ENCODE results near the gene SPATA31C2. TPM values are rescaled to one million over a fixed set of nuclear protein-coding genes. Genes with fewer than 3 reads are reported as not detected.
"Not testable (repeated sequence)": the region's sequence is repeated elsewhere in the genome, so short reads cannot be mapped to it uniquely, and the experiment has no call there.

Gene SPATA31C2
- total RNA-seq, 2 donors from 2014 or later: not detected

DNA sequence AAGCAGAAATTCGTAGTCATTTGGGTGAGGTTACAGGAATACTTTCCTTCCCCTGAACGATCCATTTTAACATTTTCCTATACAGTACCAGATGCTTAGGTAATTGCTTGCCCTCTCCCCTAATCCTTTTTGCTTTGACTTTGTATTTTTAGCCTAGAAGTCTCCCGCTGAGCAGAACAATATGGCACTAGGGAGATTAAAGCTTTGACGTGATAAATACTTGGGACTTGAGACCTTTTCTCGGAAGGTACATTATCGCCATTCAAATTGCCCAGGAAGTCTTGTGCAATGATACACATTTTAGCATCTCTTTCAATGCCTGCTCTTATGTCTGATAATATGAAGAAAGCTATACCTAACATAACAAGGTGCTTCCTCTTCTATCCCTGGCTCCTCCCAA lies 22.9 kb upstream of the SPATA31C2 start:
- H3K4me1 ChIP-seq: no peaks in the 10 kb centered on the region
- no peak for DNase-seq
- no peaks in the 10 kb centered on the region for H3K36me3 ChIP-seq
- H3K27ac ChIP-seq: no peak overlapping the region
- no peaks in the 10 kb centered on the region for H3K27me3 ChIP-seq
- H3K4me3 ChIP-seq: no peak overlapping the region
- TF ChIP-seq, protein P1, sequence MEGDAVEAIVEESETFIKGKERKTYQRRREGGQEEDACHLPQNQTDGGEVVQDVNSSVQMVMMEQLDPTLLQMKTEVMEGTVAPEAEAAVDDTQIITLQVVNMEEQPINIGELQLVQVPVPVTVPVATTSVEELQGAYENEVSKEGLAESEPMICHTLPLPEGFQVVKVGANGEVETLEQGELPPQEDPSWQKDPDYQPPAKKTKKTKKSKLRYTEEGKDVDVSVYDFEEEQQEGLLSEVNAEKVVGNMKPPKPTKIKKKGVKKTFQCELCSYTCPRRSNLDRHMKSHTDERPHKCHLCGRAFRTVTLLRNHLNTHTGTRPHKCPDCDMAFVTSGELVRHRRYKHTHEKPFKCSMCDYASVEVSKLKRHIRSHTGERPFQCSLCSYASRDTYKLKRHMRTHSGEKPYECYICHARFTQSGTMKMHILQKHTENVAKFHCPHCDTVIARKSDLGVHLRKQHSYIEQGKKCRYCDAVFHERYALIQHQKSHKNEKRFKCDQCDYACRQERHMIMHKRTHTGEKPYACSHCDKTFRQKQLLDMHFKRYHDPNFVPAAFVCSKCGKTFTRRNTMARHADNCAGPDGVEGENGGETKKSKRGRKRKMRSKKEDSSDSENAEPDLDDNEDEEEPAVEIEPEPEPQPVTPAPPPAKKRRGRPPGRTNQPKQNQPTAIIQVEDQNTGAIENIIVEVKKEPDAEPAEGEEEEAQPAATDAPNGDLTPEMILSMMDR (IDR thresholded peaks at IDR 0.05): no peak
- no peak overlapping the region for H3K9ac ChIP-seq (ENCODE audit: low read depth in 2 of 2, low read length in 2 of 2)
- no peaks in the 10 kb centered on the region for H3K9me3 ChIP-seq
- intact Hi-C loops (cut with DNase I): no loop called here

DNA sequence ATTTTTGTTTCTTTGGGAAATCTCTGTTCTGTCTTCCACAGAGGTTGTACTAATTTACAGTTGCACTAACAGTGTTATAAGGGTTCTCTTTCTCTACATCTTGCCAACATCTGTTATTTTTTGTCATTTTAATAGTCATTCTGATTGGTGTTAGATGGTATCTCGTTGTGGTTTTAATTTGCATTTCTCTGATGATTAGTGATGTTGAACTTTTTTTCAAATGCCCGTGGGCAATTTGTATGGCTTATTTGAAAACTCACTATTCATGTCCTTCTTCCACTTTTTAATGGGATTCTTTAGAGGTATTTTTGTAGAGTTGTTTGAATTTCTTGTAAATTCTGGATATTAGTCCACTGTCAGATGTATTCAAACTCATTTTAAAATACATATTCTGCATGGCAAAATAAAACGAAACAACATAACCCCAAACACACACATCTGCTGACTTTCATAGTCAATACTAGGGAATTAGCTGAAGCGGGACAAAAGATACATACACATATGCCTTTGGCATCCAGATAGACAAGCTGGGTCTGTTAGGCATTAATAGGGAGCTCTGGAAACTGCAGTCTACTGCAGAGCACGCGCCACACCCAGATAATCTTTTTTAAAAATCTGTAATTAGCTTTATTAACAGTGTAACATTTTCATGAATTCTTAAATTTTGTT lies 5.8 kb upstream of the SPATA31C2 start:
- H3K36me3 ChIP-seq: no peaks in the 10 kb centered on the region
- H3K9me3 ChIP-seq: no peaks in the 10 kb centered on the region
- no peaks in the 10 kb centered on the region for H3K27me3 ChIP-seq
- no peaks in the 10 kb centered on the region for H3K4me1 ChIP-seq
- H3K27ac ChIP-seq: no peak overlapping the region
- DNase-seq: no peak
- no peak overlapping the region for H3K9ac ChIP-seq (ENCODE audit: low read depth in 2 of 2, low read length in 2 of 2)
- H3K4me3 ChIP-seq: no peak overlapping the region
- TF ChIP-seq, protein P1 (IDR thresholded peaks at IDR 0.05): no peak
- intact Hi-C loops (cut with DNase I): no loop called here

DNA sequence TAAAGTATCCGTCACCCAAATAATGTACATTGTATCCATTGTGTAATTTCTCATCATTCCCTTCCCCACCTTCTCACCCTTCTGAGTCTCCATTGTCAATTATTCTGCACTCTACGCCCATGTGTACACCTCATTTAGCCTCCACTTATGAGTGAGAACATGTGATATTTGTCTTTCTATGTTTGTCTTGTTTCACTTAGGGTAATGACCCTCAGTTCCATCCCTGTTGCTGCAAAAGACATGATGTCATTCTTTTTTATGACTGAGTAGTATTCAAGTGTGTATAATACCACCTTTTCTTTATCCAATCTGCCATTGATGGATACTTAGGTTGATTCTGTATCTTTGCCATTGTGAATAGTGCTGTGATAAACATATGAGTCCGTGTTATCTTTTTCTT lies 4.9 kb upstream of the SPATA31C2 start:
- Histone ChIP-seq H3K36me3 (no peaks in the 10 kb centered on the region), H3K9me3 (no peaks in the 10 kb centered on the region), H3K9ac (ENCODE audit: low read depth in 2 of 2, low read length in 2 of 2) (no peak overlapping the region), H3K4me1 (no peaks in the 10 kb centered on the region), H3K27me3 (no peaks in the 10 kb centered on the region), H3K27ac (no peak overlapping the region), H3K4me3 (no peak overlapping the region)
- TF ChIP-seq, protein P1 (IDR thresholded peaks at IDR 0.05): no peak
- DNase-seq: no peak
- intact Hi-C loops (cut with DNase I): no loop called here

DNA sequence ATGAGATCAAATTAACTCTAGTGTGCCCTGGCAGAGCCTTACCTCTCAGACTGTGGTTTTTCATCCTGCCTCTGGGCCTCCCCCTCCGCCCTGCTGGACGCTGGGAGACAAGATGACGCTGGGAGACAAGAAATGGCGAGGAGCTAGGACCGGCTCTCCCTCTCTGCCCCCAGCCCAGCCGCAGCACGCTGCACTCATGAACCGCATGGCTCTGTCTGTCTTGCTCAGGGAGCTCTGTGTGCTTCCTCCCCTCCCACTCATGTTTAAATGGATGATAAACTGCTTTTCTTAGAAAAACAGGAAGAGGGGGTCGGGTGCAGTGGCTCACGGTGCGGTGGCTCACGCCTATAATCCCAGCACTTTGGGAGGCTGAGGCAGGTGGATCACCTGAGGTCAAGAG lies 4.7 kb downstream of the SPATA31C2 start:
- intact Hi-C loops (cut with DNase I); H3K27ac ChIP-seq; H3K4me3 ChIP-seq; H3K27me3 ChIP-seq; H3K36me3 ChIP-seq; H3K9me3 ChIP-seq; H3K9ac ChIP-seq (ENCODE audit: low read depth in 2 of 2, low read length in 2 of 2); DNase-seq; H3K4me1 ChIP-seq: not testable (repeated sequence)

DNA sequence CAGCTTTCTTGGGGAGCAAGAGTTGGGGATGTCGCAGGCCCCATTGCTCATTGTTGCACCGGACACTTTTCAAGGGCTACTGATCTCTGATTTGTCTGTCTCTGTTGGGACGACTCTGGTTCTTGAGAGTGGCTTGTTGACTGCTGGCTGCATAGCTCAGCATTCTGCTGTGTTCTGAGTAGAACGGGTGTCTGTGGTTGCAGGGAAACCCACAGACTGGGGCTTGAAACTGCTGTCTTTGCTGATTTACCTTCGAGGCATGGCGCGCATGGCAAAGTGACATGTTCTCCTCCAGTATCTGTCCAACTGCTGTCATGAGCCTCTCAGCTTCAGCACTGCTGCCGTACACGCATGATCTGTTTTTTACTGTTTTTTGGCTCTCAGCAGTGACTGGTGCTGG lies 8.7 kb downstream of the SPATA31C2 start:
- H3K36me3 ChIP-seq; H3K27ac ChIP-seq; DNase-seq; intact Hi-C loops (cut with DNase I); H3K4me3 ChIP-seq; H3K9ac ChIP-seq (ENCODE audit: low read depth in 2 of 2, low read length in 2 of 2); H3K27me3 ChIP-seq; H3K9me3 ChIP-seq; H3K4me1 ChIP-seq: not testable (repeated sequence)

DNA sequence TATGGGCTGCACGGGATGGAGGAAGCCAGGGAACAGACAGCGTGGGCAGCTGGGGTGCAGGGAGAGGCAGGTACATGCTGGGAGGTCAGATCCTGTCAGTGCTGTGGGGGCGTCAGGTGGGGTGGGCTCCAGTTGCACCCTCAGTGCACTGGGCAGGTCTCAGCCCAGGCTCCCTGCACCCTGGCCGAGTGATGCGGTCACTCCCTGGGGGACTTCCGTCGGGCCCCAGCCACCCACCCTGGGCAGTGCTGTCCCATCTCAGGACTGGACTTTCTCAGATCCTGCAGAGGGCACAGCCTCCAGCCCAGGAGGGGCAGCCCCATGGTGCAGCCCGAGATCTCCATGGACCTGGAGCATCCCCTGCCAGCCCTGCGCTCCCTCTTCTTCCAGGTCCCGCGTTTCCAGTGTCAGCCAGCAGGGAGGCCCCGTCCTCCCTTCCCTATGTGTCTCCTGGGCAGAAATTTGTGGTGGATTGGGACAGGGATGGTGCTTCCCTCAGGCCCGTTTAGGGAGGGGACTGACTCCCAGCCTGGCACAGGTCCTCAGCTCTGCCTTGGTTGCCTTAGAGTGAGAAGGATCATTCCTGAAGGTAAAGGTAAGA lies 10.5 kb downstream of the SPATA31C2 start:
- H3K27me3 ChIP-seq; H3K4me1 ChIP-seq; intact Hi-C loops (cut with DNase I); H3K9ac ChIP-seq (ENCODE audit: low read depth in 2 of 2, low read length in 2 of 2); H3K9me3 ChIP-seq; H3K27ac ChIP-seq; H3K4me3 ChIP-seq; DNase-seq; H3K36me3 ChIP-seq: not testable (repeated sequence)

DNA sequence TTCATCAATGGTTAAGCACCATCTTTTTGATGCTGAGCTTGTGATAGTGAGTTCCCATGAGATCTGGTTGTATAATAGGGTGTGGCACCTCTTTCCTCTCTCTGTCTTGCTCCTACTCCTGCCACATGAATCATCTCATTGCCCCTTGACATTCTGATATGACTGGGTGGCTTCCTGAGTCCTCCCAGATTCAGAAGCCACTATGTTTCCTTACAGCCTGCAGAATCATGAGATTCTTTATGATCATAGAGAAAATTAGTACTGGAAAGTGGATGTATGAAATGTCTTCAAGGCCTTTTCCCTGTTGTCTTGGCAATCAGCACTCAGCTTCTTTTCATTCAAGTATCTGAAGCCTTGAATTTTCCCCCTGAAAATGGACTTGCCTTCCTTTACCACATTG lies 14.9 kb downstream of the SPATA31C2 start:
- intact Hi-C loops (cut with DNase I); H3K27me3 ChIP-seq; H3K27ac ChIP-seq; H3K36me3 ChIP-seq; H3K4me1 ChIP-seq; H3K9ac ChIP-seq (ENCODE audit: low read depth in 2 of 2, low read length in 2 of 2); H3K9me3 ChIP-seq; H3K4me3 ChIP-seq; DNase-seq: not testable (repeated sequence)

DNA sequence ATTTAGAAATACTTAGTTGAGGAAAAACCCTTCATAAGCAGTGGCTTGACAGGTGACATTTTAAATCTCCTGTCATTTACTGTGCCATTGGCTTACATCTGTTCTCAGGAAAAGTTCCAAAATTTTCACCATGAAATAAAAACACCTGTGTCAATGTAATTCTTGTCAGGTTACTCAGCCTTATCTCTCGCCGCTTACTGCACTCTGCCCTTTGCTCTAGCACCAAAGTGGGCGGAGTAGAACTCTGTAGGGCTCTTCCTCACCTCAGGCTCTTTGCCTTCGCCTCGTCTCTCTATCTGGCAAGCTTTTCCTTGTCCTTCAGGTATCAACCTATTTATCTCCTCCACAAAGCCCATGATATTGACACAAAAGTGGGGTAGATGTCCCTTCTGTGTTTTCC lies 20.2 kb downstream of the SPATA31C2 start:
- H3K27me3 ChIP-seq; H3K4me1 ChIP-seq; H3K9ac ChIP-seq (ENCODE audit: low read depth in 2 of 2, low read length in 2 of 2); H3K36me3 ChIP-seq; H3K9me3 ChIP-seq; intact Hi-C loops (cut with DNase I); H3K4me3 ChIP-seq: not testable (repeated sequence)
- DNase-seq: peak; percentile 69
- H3K27ac ChIP-seq: peak overlapping the region; percentile 44

DNA sequence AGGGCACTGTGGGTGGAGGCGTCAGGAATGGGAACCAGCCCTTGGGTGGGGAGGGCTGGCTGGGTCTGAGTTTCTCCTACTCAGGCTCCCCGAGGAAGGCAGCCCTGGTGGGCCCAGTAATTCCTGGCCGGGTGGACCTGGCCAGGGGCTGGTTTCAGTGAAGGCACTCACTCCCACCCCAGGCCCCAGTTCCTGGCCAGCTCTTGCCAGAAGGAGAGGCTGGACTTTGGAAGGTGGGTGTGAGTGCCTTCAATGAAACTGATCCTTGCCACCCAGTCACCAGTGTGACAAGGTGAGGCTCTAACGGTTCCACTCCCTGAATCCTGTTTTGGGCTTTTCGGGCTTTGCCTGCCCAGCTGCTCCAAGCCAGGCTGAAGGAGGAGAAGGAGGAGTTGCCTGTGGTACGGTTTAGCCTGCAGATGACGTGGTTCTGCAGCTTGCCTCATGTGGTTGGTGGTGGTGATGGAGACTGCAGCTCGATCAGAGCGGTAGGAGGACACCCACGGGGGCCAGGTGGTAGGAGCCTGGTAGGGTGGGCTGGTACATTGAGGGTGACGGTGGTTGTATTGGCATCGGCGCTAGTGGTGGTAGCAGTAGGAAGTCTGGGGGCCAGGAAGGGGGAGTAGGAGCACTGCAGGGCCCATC lies 23.2 kb downstream of the SPATA31C2 start:
- H3K4me1 ChIP-seq; intact Hi-C loops (cut with DNase I); H3K27me3 ChIP-seq; H3K9me3 ChIP-seq; H3K36me3 ChIP-seq; H3K4me3 ChIP-seq; DNase-seq; H3K27ac ChIP-seq; H3K9ac ChIP-seq (ENCODE audit: low read depth in 2 of 2, low read length in 2 of 2): not testable (repeated sequence)

DNA sequence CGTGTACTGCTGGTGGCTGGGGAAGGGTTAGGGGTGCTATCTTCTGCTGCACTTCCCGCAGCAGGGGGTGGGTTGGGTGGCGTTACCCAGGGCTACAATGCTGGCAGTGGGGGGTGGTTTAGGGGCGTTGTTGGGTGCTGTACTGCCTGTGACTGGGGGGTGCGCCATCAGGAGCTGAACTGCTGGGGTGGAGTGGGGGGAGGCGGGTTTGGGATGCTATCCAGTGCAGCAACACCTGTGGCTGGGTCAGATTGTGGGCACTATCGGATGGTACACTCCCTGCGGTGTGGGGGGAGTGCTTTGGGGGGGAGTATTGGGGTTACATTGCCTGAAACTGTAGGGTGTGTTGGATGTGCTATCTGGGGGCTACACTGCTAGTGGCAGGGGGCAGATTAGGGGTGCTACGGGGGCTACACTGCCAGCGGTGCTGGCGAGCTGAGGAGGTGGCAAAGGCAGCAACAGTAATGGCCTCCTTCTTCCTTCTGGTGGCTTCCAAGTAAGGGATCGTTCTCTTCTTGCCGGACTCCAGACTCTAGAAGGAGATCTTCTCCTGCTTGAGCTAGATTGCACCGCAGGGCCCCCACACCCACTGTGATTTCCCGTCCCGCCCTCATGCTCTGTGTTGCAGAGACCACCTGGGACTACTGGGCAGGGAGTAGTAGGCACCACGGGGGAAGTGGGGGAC lies 23.9 kb downstream of the SPATA31C2 start:
- H3K9ac ChIP-seq (ENCODE audit: low read depth in 2 of 2, low read length in 2 of 2); intact Hi-C loops (cut with DNase I); H3K9me3 ChIP-seq; DNase-seq; H3K36me3 ChIP-seq; H3K27ac ChIP-seq; H3K27me3 ChIP-seq; H3K4me1 ChIP-seq; H3K4me3 ChIP-seq: not testable (repeated sequence)

Data from colonic mucosa (tissue), 4 donors.